HG02623 (cell line): ENCODE results near the gene NCSTN.
"Not testable (repeated sequence)": the region's sequence is repeated elsewhere in the genome, so short reads cannot be mapped to it uniquely, and the experiment has no call there.

Experiments used
- ATAC-seq: cut with Tn5 transposase; IDR thresholded peaks from one replicate; pipeline ENCODE4 v1.9.1; 2021; ENCODE audit warnings: moderate library complexity; ENCODE audit not compliant: unreplicated experiment

NCSTN gene

DNA sequence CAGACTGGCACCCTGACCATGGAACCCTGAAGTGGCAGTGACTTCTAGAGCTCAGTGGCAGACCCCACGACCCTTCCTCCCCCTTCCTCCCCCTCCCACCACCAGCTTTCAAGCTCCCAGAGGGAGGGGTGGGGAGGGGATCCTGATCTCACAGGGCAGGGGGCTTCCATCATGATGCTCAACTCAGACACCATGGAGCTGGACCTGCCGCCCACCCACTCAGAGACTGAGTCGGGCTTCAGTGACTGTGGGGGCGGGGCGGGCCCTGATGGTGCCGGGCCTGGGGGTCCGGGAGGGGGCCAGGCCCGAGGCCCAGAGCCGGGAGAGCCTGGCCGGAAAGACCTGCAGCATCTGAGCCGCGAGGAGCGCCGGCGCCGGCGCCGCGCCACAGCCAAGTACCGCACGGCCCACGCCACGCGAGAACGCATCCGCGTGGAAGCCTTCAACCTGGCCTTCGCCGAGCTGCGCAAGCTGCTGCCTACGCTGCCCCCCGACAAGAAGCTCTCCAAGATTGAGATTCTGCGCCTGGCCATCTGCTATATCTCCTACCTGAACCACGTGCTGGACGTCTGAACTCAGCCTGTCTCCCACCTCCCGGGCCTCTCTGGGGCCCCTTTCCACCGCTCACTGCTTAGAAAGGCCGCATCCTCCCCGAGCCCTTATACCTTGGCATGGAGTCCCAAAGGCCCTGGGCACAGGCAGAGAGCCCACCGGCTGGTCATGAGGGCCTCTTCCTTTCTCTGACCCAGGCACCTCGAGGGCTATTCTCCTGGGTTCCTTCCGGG, 27.6 kb downstream of the NCSTN start:
- ATAC-seq: no peak

DNA sequence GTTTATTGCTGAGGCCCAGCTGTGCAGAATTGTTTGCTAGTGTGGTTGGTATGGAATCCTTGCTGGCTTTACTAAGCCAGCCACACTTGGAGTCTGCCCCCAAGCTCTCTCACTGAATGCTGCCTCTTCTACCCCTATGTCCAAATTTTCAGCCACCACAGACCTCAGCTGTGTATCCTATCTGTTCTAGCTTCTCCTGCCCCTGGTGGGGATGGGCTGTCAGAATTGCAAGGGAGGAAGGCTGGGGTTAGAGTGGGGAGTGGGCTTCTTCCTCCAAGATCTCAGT, 28.1 kb downstream of the NCSTN start:
- ATAC-seq: no peak

DNA sequence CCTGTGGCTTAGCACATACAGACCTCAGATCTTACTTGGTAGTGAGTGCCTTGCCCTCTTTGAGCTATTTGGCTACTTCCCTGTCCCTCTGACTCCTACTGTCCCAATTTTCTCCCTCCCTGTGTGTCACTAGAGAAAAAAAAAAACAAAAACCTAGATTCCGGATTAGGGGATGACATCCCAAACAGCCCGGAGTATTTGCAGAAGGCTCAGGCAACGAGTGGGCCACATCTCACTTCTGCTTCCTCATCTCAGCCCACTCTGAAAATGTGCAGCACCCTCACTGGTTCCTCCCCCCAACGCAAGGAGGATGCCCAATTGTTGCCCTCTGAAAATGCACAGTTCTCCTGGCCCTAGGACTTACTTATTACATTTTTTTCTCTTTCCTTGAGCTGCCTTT, 28.6 kb downstream of the NCSTN start:
- ATAC-seq: no peak

DNA sequence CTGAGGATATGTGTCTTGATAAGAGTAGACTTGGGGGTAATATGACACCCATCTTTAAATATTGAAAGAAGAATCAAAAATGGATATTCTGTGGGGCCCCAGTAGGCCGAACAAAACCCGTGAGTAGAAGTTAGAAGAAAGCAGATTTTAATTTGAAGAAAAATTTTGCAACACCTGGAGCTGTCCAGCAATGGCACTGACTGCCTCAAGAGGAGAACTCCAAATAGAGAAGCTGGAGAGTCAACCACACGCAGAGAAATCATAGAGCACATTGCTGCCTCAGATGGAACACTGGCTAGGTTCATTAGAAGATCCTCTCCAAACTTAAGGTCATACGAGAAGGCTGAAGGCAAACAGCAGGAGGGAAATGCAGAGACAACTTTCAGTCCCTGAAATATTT, 30.5 kb downstream of the NCSTN start:
- ATAC-seq: no peak

DNA sequence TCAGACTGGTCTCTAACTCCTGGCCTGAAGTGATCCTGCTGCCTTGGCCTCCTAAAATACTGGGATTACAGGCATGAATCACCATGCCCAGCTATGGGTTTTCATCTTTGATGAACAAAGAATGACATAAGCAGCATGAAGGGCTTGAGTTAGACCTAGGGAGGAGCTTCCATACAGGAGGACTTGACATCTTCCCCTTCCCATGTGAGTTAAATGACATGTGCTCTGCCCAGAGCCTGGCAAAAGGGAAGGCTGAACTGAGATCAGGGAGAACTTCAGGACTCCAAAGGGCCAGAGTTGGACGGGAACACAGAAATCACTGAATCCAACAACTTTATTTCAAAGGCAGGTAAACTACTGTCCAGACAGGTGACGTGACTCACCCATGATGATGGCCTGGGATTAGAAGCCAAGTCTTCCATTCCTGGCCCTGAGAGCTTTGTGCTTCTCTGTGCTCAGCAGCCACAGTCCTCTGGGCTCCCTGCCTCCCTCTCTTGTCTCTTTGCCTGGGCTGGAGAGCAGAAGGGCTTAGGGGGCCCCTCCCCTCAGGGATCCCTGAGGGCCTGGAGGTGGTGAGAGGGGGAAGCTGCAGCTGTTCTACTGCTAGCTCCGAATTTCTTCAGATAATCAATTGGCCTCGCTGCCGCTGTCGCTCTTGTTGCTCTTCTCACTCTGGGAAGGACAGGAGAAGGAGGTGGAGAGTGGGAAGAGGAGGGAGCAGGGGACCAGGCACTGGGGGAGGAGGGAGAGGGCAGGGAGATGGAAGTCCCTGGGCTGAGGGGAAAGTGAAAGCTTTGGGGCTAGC, 31.3 kb downstream of the NCSTN start:
- no peak for ATAC-seq

DNA sequence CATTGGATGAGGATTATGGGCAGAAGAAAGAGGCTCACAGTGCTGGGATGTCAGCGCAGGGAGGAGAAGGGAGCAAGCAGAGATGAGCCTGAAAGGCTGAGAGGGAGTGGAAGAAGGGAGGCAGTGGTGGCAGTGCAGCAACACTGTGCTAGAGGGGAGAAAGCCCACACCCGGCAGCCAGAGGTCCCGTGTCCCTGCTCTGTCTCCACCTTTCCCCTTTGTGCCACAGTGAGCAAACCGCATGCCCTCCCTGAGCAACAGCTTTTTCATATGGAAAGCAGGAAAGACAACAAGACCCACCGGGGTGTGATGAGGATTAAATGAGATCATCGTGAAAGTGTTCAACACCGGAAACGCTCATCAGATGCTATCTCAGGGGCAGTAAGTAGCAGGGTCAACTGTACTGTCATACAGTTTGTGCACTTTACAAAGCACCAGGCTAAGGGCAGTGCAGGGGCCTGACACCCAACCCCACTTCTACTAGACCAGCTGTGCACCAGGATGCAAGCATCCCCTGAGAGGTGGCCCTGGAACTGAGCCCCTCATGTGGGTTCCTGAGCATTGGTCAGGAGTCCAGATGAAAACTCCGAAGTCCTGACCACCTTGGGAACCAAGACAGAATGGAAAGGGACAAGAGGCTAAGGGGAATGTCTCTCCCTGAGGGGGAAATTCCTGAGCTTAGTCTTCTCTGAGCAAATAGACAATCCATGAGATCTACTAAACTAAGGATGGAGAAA, 32.8 kb downstream of the NCSTN start:
- ATAC-seq: no peak

DNA sequence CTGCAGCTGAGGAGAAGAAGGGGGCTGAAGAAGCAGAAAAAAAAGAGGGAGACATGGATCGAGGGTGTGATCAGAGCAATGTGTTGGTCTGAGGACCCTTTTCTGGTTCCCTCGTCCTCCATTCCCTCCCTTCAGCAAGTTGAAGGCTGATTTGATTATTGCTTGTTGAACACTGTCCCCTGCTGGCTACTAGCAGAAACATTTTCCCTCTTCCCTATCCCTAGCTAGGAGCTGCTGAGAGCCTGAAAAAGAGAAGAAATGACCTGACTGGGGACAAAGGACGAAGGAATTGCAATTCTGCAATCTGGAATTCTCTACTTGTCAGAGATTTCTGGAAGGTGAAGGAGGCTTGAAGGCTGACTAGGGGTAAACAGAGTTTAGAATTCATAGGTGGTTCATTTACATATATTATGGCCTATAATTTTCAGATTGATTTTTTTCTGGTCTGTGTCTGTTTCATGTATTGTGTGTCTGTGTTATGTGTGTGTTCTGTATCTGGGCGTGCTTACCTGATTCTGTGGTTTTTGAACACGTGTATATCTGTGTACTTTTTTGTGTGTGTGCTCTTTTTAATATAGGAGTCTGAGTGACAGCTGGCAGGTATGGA, 33.4 kb downstream of the NCSTN start:
- peak; percentile 57 for ATAC-seq

DNA sequence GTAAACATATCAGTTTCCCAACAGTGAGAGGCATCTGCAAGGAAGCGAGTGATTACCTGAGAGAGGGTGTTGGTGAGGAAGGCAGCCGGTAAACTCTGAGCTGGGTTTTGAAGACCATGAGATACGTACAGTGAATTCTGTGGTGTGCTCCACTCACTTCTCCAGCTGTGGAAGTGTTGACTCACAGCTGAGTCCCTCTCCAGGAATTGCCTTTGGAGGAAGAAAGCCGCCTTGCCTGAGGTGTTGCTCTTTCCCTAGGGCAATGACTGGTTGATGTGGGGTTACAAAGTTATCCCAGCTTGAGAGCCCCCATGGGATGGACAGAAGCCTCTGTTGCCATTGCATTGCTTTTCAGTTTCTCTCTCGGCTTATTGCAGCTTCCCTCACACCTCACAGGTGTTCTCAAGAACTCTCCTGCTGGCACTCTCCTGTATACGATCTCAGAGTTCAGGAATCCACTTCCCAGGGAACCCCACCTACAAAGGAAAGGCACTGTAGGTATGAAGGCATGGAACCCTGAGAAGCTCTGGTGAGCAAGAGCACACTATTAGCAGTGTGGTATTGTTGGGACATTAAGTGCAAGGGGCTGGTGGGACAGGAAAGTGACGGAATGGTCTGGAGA, 34.5 kb downstream of the NCSTN start:
- ATAC-seq: no peak

DNA sequence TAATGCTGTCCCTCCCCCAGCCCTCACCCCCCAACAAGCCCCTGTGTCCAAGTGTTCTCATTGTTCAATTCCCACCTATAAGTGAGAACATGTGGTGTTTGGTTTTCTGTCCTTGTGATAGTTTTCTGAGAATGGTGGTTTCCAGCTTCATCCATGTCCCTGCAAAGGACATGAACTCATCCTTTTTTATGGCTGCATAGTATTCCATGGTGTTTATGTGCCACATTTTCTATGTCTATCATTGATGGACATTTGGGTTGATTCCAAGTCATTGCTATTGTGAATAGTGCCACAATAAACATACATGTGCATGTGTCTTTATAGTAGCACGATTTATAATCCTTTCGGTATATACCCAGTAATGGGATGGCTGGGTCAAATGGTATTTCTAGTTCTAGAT, 41.6 kb downstream of the NCSTN start:
- ATAC-seq: not testable (repeated sequence)

DNA sequence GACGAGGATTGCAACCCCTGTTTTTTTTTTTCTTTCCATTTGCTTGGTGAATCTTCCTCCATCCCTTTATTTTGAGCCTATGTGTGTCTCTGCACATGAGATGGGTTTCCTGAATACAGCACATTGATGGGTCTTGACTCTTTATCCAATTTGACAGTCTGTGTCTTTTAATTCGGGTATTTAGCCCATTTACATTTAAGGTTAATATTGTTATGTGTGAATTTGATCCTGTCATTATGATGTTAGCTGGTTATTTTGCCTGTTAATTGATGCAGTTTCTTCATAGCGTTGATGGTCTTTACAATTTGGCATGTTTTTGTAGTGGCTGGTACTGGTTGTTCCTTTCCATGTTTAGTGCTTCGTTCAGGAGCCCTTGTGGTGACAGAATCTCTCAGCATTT, 45.2 kb downstream of the NCSTN start:
- ATAC-seq: not testable (repeated sequence)

DNA sequence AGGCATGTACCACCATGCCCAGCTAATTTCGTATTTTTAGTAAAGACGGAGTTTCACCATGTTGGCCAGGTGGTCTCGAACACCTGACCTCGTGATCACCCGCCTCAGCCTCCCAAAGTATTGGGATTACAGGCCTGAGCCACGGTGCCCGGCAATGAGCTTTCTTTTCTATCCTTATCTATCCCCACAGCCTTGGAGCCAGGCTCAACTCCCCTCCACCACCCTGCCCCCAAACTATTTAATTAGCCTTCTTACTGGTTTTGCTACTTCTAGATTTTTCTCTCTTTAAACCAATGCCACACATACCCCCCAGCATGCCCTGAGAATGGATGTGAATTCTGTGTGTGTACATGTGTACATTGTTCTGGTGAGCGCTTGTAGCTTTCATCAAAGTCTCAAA, 51.5 kb downstream of the NCSTN start:
- no peak for ATAC-seq

DNA sequence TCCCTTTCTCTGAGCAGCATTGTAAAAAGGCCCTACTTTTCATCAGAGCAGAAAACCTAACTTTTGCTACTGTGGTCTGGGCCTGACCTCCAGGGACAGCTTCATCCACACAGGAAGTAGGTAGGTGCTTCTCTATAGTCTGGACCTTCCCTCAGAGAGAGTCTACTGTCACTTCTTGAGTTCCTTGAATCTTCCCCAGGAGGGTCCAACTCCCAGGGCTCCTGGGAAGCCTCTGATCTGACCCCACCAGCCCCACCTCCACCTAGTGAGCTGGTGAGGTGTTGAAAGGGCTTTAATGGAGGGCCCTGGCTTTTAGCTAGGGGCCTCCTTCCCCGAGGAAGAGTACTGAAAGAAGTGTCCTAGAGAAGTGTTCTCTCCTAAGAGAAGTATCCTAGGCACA, 54.5 kb downstream of the NCSTN start:
- no peak for ATAC-seq

DNA sequence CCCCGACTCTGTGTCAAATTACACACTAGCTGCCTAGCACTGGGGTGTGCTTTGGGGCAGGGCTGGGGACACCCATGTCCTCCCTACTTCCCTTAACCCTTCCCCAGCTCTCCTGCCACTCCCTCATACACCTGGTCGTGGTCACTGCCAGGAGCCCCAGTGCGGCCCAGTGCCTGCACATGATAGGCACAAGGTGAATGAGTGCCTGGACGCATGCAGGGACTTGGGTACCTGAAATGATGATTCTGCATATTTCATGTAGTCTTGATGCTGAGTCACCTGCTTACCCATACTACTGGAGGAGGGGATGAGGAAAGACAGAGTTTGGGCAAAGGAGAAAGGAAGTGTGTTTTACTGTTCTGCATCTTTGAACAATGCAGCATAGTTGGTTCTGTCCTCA, 55.6 kb downstream of the NCSTN start:
- ATAC-seq: no peak

DNA sequence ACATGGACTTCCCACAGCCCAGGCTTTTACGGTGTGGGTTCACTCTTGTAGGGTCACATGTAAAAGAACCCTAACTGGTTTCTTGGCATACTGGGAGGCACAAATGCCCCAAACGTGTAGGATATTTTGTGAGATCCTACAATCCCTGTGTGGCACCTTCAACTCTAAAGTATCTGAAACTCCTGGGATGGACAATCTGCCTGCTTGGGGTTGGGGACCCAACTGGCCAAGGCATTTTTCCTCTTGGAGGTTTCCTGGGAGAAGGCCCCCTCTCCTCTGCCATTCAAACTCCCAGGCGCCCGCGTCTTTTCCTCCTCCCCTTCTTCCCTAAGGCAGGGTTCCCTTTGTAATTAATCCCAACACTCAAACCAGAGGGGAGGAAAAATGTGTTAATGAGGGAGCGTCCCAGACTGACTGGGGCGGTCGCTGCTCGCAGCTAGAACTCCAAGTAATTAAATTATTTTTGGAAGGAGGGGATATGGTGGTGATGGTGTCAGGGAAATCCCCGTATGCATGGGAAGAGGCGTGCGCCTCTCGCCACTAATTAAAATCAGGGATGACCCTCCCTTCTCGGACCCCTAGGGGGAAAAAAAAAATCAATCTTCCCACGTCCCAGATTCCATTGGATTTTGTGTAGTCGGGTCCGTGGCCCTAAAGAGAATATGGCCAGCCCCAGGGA, 56.5 kb downstream of the NCSTN start:
- no peak for ATAC-seq

DNA sequence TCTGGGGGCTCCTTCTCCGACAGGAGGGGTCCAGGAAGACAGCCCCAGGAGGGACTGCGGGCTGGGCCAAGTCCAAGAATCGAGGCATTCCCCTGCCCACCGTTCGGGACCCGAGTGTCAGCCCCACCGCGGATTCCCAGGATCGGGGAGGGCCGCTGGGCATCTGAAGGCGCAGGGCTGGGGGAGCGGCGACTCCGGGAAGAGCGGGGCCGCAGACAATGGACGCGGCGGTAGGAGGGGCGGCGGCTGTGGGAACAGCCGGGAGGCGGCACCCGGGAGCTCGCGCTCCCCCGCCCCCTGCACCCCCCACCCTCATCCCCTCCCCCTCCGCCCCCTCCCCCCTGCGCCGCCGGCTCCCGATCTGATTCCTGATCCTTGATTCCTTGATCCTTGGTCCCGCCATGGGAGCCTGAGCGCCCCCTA, 57.1 kb downstream of the NCSTN start, which contains the start of gene VANGL2:
VANGL2 (plus strand) TSS at position 342 of the 423 bp plus-strand sequence. CDS start 15,274 bp downstream, outside the sequence.
- ATAC-seq: no peak

DNA sequence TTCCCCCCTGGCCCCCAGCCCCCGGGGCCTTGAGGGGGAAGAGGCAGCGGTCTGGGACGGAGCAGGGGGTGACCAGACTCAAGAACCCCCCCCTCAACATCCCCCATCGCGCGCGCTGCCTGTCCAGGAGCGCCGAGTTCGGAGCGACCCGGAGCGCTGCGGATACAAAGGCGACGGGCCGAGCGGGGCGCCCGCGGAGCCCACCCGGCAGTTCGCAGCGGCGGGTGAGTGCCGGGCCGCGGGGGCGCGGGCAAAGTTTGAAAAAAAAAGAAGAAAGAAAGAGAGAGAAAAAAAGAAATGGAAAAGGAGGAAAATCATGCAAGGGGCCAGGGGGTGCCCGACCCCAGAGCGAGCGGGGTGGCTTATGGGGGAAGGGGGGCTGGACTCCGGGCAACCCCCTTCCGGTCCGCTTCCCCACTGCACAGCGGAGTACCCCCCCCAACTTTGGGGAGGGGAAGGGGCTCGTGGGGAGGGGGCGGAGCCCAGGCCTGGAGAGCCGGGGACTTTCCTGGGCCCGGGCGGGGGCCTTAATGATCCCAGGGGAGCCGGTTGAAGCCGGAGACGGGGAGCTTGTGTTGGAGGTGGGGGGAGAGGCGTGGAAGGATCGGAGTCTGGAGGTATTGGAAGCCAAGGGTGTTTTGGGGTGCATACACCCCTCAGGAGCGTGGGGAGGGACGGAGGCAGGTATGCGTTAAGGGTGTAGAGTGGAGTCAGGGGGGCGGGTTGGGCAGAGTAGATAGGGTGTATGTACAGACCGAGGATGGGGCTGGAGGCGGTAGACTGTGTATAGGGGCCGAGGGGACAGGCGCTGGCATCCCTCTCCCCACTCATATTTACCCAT, 57.7 kb downstream of the NCSTN start:
- no peak for ATAC-seq

DNA sequence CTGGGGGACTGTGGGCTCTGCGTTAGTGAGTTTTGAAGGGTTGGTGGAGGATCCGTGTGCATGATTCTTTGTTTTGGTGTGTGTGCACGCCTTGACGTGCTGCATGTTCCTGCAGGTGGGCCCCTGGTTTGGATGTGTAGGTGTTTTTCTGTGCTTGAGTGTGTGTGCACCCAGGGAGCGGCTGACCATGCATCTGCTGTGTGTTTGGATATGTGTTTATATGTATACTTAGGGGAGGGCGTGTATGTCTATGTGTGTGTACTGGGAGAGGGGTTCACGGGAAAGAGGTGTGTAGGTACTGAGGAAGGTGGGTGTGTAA, 58.3 kb downstream of the NCSTN start:
- ATAC-seq: no peak

DNA sequence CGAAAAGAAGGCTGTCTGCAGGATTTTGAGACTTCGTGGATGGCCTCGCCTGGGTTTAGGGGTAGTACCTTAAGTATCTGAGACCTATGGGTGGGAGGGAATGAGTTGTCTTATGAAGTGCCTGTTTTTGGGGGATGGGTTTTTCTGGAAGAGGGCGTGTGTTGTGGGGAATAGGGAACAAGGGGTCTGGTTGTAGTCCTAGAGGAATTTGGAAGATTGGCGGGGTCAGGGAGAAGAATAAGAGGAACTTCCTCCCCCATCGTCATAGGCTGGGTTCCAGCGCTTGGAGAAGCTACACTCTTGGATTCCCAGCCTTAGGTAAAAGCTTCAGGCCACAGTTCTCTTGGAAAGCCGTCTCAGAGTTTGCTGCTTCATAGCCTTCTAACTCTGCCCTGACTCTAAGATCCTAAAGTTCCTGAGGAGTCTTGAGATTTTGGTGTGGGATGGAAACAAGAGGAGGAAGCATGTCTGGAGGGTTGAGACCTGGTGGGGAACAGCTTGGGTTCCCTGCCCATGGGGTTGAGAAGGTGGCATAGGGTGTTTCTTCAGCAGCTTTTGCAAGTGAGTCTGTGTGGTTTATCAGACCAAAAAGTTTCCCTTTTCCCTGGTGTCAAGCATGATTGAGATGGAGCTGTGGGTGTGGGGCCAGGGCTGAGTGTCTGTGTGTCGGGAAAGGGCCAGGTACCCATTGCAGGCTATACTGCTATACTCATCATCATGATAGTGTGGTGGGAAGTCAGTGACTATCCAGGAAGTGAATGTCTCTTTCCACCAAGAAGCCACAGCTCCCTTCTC, 59.0 kb downstream of the NCSTN start:
- ATAC-seq: no peak

DNA sequence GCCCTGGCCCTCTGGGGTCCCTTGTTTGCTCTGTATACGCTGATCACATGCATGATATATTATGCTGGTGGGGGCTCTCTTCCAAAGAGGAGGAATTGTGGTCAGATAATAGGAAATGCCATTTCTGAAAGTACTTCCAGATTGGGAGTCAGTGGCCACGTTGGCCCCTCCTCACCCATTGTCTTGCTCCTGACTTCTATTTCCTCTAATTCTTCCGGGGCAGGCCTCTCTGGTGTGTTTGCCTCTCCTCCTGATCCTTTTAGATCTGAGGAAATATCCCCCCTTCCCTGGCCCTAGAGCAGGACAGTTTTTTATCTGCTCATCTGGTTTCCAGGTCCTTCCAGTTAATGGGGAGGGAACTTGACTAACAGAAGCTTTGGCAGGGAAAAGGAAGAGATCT, 60.1 kb downstream of the NCSTN start:
- ATAC-seq: no peak
